Thymus (tissue), 11 donors: Measurements from ENCODE around the gene SAMD11. TPM values are rescaled to one million over a fixed set of nuclear protein-coding genes. Genes with fewer than 3 reads are reported as not detected.

Experiments
- DNase-seq, 9 donors: peaks; one replicate each; pipeline ENCODE4 v3.0.0-alpha.2; 2013; ENCODE audit warnings: low spot score in 9 of 9, low read depth in 6 of 9, missing footprints in 1 of 9
- H3K27ac ChIP-seq, 2 donors: one replicate each; pipeline ENCODE4 v1.5.1; 2013; ENCODE audit warnings: control low read depth in 1 of 2, low read depth in 1 of 2, low read length in 1 of 2, mild to moderate bottlenecking in 1 of 2, moderate library complexity in 1 of 2
- H3K27me3 ChIP-seq, 2 donors: one replicate each; pipeline ENCODE4 v1.5.1; 2013; ENCODE audit warnings: low read length in 1 of 2; ENCODE audit not compliant: control insufficient read depth in 2 of 2, insufficient read depth in 1 of 2
- H3K36me3 ChIP-seq, 2 donors: one replicate each; pipeline ENCODE4 v1.5.1; 2013; ENCODE audit warnings: low read length in 1 of 2, mild to moderate bottlenecking in 1 of 2, moderate library complexity in 1 of 2; ENCODE audit not compliant: control insufficient read depth in 2 of 2, insufficient read depth in 2 of 2
- H3K4me1 ChIP-seq, 2 donors: one replicate each; pipeline ENCODE4 v1.5.1; 2013; ENCODE audit warnings: low read length in 2 of 2; ENCODE audit not compliant: control insufficient read depth in 2 of 2, insufficient read depth in 2 of 2
- H3K4me3 ChIP-seq, 2 donors: one replicate each; pipeline ENCODE4 v1.5.1; 2013; ENCODE audit warnings: low read length in 2 of 2, control low read depth in 1 of 2, mild to moderate bottlenecking in 1 of 2
- H3K9me3 ChIP-seq, 2 donors: one replicate each; pipeline ENCODE4 v1.5.1; 2013; ENCODE audit warnings: low read length in 1 of 2, mild to moderate bottlenecking in 1 of 2; ENCODE audit not compliant: control insufficient read depth in 2 of 2, insufficient read depth in 1 of 2
- WGBS: extraction: QIAGEN DNeasy Blood & Tissue Kit; methylation state at CpG from one replicate; pipeline ENCODE4 v1.1.7; 2013; 5-methylcytosine and 5-hydroxymethylcytosine counted together
- polyA plus RNA-seq: library from polyadenylated mRNA; stranded (reverse); fragments of 200-250 nt; gene quantifications from one replicate; pipeline ENCODE4 v1.2.3, GENCODE V29; 2013
- total RNA-seq: library from RNA; stranded (reverse); fragments of 120-200 nt; gene quantifications from one replicate; pipeline ENCODE4 v1.2.4, GENCODE V29; 2013
- donor health status: healthy.

The SAMD11 gene
- total and polyA plus RNA-seq, 2 donors = 0.38 to 1.7 TPM

DNA sequence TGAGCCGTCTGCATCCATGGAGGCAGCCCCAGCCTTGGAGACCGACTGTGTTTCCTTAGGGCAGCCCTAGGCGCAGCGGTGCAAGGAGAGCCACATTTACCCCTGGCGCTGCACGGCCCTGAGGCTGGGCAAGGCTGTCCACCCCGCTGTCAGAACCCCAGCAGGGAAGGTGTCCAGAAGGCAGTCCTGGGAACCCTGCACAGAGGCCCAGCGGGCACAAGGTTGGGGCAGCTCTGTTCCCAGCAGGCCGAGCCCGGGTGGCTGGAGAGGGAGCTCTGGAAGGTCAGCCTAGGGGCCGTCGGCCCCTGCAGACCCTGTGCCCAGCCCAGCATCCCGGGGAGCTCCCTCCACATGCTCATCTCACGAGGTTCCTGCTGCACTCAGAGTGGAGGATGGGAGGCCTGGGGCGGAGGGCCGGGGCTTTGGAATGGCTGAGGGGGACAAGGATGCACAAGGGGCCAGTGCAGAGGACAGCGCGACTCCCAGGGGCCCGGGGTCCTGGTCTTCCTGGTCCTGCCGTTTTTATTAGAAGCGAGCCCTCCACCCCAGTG is 19.9 kb upstream of the SAMD11 start:
- no peak for DNase-seq
- peaks cover 3 to 19% of the 10 kb centered on the region in 2 donors for H3K4me1 ChIP-seq

DNA sequence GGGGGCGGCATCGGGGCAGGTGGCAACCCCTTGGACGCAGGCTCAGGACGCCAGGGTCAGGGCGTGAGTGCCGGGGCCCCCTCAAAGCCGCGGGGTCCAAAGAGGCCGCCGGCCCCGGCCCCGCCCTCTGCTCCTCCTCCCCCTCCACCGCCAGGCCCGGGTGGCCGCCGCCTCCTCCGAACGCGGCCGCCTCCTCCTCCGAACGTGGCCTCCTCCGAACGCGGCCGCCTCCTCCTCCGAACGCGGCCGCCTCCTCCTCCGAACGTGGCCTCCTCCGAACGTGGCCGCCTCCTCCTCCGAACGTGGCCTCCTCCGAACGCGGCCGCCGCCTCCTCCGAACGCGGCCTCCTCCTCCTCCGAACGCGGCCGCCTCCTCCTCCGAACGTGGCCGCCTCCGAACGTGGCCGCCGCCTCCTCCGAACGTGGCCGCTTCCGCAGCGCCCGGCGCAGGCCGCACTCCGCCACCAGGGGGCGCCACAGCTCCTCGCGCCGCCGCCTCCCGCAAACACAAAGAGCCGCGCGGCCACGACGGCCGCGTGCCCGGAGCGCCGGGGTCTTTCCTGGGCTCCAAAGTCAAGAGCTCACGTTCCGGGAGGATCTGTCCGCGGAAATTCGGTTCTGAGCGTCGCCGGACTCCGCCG is 19.3 kb upstream of the SAMD11 start:
- H3K27ac ChIP-seq = no peak overlapping the region
- H3K4me3 ChIP-seq = peak overlapping the region in 1 of 2 donors; percentile 52
- H3K9me3 ChIP-seq = no peaks in the 10 kb centered on the region
- no peaks in the 10 kb centered on the region for H3K36me3 ChIP-seq
- 9% methylated on average over 89 of the region's 91 CpGs for WGBS
- peak in 7 of 9 donors; percentile 48 to 81 (median 63) for DNase-seq
- H3K4me1 ChIP-seq = peaks cover 3 to 19% of the 10 kb centered on the region in 2 donors
- H3K27me3 ChIP-seq = peaks cover 19 to 67% of the 10 kb centered on the region in 2 donors

More for the DNA sequence above, 19.9 kb upstream of the SAMD11 start:
- no peaks in the 10 kb centered on the region for H3K9me3 ChIP-seq
- H3K36me3 ChIP-seq = no peaks in the 10 kb centered on the region
- peaks cover 19 to 70% of the 10 kb centered on the region in 2 donors for H3K27me3 ChIP-seq
- H3K27ac ChIP-seq = no peak overlapping the region
- no peak overlapping the region for H3K4me3 ChIP-seq
- 92% methylated on average over 21 of the region's 21 CpGs for WGBS

DNA sequence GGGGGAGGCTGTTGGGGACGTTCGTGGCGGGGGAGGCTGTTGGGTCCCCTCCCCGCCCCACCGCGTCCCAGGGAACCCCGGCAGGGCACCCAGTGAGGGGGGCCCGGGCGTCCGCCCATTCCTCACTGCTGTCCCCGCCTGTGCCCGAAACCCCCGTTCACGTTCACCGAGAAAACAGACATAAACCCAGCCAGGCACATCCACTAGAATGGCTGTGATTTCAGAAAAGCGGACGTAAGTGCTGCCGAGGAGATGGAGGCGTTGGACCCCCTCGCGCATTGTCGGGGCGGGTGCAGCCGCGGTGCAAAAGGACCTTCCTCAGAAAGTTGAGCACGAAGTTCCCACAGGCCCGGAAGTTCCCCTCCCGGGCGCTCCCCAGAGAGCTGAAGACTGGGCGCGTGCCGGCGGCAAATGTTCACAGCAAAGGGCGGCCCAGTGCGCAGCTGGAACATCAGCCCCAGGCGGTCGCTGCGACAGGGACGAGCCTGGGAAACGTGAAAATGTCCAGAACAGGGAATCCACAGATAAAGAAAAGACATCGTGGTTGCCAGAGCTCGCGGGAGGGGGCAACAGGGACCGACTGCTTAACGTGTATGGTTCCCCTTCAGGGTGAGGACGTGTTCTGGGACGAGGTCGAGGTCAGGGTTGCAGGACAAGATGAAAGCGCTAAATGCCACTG is 18.5 kb upstream of the SAMD11 start:
- Histone ChIP-seq H3K27me3 (peaks cover 23 to 64% of the 10 kb centered on the region in 2 donors), H3K4me1 (peaks cover 3 to 19% of the 10 kb centered on the region in 2 donors), H3K27ac (no peak overlapping the region), H3K9me3 (no peaks in the 10 kb centered on the region), H3K4me3 (peak overlapping the region; percentile 30 to 52), H3K36me3 (no peaks in the 10 kb centered on the region)
- DNase-seq = peak in 1 of 9 donors; percentile 51
- 10% methylated on average over 49 of the region's 49 CpGs for whole genome bisulfite sequencing

DNA sequence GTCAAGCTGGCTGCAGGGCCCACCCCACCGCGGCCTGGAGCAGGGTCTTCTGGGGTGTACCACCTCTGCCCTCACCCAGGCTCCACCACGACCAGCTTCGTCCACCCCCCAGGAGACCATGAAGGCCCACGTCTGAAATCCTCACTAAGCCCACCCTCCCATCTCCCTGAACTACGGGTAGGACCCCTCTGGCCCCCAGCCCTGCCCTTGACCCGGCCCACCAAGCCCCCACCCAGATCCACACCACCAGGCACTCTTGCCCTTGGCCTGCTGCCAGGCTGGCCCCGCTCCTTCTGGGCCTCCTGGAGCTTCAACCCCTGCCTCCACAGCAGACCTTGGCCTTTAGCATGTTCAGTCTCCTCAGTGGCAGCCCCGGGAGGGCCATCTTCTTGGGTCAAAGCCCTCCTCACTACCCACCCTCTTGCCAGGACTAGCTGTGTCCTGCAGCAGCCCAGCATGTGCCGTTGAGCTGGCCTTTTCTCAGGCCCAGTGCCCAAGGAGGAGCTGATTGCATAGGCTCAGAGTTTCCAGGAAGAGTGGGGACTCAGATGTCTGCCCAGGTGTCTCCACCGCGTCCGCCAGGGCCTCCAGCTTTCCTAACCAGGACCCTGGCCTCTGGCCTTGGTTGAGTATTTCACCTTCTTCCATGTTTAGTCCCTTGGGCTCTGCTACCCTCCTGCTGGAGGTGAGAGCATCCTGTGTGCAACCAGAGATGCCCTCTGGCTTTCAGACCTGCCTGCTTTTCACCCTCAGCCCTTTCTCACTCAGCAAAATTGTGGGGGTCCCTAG is 17.7 kb upstream of the SAMD11 start:
- Histone ChIP-seq H3K27me3 (peaks cover 31 to 69% of the 10 kb centered on the region in 2 donors), H3K4me1 (peaks cover 3 to 27% of the 10 kb centered on the region in 2 donors), H3K27ac (no peak overlapping the region), H3K9me3 (no peaks in the 10 kb centered on the region), H3K4me3 (no peak overlapping the region), H3K36me3 (no peaks in the 10 kb centered on the region)
- WGBS = 83% methylated on average over 13 of the region's 13 CpGs
- no peak for DNase-seq

DNA sequence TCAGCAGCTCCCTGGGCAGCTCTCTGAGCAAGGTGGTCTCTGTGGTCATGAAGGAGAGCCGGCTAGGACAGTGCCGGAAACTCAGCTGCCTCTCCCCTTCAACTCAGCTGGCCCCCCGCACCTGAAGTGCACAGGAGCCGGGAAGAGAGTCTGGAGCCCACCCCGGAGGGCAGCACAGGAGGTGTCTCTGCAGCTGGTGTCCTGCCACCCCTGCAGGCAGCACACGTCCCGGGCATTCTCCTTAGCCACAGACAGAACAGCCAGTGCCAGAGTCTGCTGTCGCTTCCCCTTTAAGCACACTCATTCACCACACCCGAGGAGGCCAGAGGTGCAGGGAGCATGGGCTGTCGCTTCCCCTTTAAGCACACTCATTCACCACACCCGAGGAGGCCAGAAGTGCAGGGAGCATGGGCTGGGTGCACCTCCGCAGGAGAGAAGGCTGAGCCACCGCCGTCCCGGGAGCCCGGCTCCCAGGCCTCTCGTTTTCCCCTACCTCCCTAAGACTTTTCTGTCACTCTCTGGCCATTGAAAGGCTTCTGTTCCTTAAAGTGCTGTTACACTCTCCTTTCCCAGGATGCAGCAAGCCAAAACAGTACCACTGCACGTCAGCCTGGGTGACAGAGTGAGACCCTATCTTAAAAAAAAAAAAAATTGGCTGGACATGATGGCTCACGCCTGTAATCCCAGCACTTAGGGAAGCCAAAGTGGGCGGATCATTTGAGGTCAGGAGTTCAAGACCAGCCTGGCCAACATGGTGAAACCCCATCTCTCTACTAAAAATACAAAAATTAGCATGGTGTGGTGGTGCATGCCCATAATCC is 16.9 kb upstream of the SAMD11 start:
- Histone ChIP-seq H3K27ac (no peak overlapping the region), H3K4me3 (no peak overlapping the region), H3K27me3 (peaks cover 33 to 72% of the 10 kb centered on the region in 2 donors), H3K4me1 (peaks cover 3 to 33% of the 10 kb centered on the region in 2 donors), H3K36me3 (no peaks in the 10 kb centered on the region), H3K9me3 (no peaks in the 10 kb centered on the region)
- DNase-seq = peak in 1 of 9 donors; percentile 26
- WGBS = 17% methylated on average over 20 of the region's 20 CpGs

DNA sequence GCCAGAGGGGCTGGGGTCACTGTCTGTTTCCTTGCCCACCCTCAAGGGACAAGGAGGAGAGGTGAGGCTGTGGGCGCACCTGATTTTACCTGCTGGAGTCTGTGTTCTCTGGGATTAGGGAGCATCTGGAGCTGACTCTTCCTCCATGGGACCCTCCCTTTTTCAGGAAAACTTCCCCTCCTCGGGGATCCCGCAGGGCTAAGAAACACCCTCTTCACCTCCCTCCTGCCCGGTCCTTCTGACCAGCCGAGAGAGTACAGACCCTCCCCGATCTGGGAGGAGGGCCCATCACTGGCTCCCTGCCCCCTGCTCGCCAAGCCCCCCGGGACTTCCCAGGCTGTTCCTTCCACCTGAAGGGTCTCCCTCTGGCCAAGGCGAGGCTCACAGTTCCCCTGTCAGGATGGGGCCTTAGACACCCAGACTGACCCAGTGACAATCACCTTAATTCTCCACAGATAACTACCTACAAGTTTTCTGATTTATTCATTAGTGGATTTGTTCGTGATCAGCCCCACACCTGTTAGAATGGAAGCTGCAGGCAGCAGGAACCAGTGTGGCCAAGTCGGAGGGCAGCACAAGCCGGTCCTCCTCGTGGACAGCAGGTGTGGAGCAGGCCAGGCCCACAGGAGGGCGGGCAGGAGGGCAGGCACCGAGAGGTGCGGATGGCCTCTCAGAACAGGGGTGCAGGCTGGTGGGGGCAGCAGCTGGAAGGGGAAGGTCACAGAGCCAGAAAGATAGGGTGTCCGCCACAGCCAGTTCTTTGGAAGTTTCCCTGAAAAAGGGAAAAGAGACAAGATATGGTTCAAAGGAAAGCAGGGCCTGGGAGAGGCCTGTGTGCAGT is 15.9 kb upstream of the SAMD11 start:
- Histone ChIP-seq H3K4me3 (no peak overlapping the region), H3K9me3 (no peaks in the 10 kb centered on the region), H3K27ac (no peak overlapping the region), H3K27me3 (peaks cover 33 to 77% of the 10 kb centered on the region in 2 donors), H3K4me1 (peaks cover 8 to 44% of the 10 kb centered on the region in 2 donors), H3K36me3 (no peaks in the 10 kb centered on the region)
- WGBS = 95% methylated on average over 17 of the region's 17 CpGs
- DNase-seq = no peak

DNA sequence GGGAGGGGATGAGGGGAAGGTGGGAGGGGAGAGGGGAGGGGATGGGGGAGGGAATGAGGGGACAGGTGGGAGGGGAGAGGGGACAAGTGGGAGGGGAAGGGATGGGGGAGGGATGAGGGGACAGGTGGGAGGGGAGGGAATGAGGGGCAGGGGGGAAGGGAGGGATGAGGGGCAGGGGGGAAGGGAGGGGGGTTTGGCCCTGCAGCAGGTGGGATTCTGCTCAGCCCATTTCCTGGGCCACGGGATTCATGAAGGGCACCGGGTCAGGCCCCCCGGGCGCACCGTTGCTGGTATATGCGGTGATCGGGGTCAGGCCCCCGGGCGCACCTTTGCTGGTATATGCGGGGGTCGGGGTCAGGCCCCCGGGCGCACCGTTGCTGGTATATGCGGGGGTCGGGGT is 15.1 kb upstream of the SAMD11 start:
- Histone ChIP-seq H3K4me1 (peaks cover 8 to 51% of the 10 kb centered on the region in 2 donors), H3K36me3 (no peaks in the 10 kb centered on the region), H3K9me3 (no peaks in the 10 kb centered on the region), H3K27me3 (peaks cover 34 to 78% of the 10 kb centered on the region in 2 donors), H3K27ac (no peak overlapping the region), H3K4me3 (no peak overlapping the region)
- WGBS = 93% methylated on average over 16 of the region's 16 CpGs
- no peak for DNase-seq

DNA sequence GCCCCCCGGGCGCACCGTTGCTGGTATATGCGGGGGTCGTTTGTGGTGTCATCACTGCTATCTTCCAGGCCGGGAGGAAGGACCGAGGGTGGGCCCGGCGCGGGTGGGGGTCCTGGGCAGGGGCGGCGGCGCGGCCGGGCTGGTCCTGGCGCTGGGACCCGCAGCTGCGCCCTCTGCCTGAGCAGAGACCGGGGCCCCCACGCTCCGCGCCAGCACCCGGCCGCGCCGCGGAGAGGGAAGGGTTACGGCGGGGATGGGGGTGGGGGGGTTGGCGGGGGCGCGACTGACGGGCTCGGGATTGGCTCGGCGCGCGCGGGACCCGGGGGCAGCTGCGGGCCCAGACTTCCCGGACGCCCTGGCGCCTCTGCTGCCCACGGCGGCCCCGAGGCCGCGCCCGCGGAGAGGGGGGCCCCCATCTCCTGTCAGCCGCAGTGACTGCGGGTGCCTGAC is 13.8 kb upstream of the SAMD11 start:
- H3K27me3 ChIP-seq = peaks cover 36 to 79% of the 10 kb centered on the region in 2 donors
- H3K9me3 ChIP-seq = no peaks in the 10 kb centered on the region
- peaks cover 8 to 51% of the 10 kb centered on the region in 2 donors for H3K4me1 ChIP-seq
- no peak overlapping the region for H3K27ac ChIP-seq
- H3K4me3 ChIP-seq = no peak overlapping the region
- DNase-seq = no peak
- H3K36me3 ChIP-seq = no peaks in the 10 kb centered on the region
- 10% methylated on average over 53 of the region's 53 CpGs for WGBS
